HCT116 (cell line): ENCODE results near the gene UBE3B.

Experiments used
- ZFX ChIP-seq: fragments of 450-650 bp; IDR thresholded peaks from 2 replicates; pipeline ENCODE4 v1.6.1; 2017
- TF ChIP-seq, protein P1 (sequence below), 3 experiments: fragments of 200-600 bp in 1 of 3; sonication (generic) in 1 of 3; IDR thresholded peaks in 2 of 3; conservative IDR thresholded peaks in 1 of 3; 2 replicates each; pipeline ENCODE4 v1.5.1; 2012 to 2017; ENCODE audit warnings: low read depth in 2 of 3, low read length in 2 of 3, antibody characterized with exemption in 1 of 3, borderline replicate concordance in 1 of 3, control low read depth in 1 of 3, mild to moderate bottlenecking in 1 of 3, mixed read lengths in 1 of 3, mixed run types in 1 of 3, moderate library complexity in 1 of 3; ENCODE audit not compliant: insufficient read depth in 1 of 3

DNA sequence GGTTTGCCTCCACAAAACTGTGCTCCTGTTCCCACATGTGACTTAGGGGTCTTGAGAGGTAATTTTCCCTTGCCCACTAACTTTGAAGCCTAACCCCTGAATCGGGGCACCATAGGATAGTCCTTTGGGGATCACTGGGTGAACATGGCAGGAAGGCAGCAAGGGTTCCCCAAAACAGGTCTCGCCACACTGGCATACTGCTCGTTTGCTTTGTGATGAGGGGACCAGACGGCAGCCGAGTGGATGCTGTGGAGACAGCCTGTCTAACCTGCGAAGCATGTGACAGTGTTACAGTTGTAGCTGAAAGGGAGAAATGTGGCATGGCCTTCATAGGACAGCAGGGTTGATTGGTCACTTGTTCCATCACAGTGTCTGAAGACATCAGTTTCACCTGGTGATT is 42.4 kb downstream of the UBE3B start:
- TF ChIP-seq, protein P1, sequence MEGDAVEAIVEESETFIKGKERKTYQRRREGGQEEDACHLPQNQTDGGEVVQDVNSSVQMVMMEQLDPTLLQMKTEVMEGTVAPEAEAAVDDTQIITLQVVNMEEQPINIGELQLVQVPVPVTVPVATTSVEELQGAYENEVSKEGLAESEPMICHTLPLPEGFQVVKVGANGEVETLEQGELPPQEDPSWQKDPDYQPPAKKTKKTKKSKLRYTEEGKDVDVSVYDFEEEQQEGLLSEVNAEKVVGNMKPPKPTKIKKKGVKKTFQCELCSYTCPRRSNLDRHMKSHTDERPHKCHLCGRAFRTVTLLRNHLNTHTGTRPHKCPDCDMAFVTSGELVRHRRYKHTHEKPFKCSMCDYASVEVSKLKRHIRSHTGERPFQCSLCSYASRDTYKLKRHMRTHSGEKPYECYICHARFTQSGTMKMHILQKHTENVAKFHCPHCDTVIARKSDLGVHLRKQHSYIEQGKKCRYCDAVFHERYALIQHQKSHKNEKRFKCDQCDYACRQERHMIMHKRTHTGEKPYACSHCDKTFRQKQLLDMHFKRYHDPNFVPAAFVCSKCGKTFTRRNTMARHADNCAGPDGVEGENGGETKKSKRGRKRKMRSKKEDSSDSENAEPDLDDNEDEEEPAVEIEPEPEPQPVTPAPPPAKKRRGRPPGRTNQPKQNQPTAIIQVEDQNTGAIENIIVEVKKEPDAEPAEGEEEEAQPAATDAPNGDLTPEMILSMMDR (IDR thresholded peaks at IDR 0.05 in 2 of 3, conservative IDR thresholded peaks at IDR 0.05 in 1 of 3; ENCODE audit: borderline replicate concordance in 1 of 3, insufficient read depth in 1 of 3, low read depth in 2 of 3, low read length in 2 of 3): no peak
- TF ChIP-seq ZFX: no peak
